NCI-H748 treated with DMSO at 0.1 percent for 48 hours (cell line): ENCODE data around the gene CHST12.
"Not testable (repeated sequence)": the region's sequence is repeated elsewhere in the genome, so short reads cannot be mapped to it uniquely, and the experiment has no call there.

Experiments
- DNase-seq: peaks from one replicate; lab custom pipeline; 2025; lab: John Stamatoyannopoulos, UW

The CHST12 gene

DNA sequence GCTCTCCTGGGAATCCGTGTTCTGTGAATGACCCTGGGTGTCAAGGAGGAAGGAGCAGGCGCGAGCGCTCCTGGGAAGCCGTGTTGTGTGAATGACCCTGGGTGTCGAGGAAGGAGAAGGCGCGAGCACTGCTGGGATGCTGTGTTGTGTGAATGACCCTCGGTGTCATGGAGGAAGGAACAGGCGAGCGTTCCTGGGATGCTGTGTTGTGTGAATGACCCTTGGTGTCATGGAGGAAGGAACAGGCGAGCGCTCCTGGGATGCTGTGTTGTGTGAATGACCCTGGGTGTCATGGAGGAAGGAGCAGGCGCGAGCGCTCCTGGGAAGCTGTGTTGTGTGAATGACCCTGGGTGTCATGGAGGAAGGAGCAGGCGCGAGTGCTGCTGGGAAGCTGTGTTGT lies 25.3 kb upstream of the CHST12 start:
- DNase-seq: not testable (repeated sequence)

DNA sequence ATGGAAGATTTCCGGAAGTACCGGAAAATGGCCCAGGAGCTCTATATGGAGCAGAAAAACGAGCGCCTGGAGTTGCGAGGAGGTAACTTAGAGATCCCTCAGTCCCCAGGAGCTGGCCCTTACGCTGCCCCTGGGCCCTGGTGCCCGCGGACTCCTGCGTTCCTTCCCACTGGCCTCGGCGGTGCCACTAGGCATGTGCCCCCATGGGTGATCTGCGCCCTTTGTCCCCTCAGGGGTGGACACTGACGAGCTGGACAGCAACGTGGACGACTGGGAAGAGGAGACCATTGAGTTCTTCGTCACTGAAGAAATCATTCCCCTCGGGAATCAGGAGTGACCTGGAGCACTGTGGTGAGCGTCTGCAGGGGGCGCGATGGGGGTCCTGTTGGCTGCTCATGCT lies 24.2 kb upstream of the CHST12 start:
- no peak for DNase-seq

DNA sequence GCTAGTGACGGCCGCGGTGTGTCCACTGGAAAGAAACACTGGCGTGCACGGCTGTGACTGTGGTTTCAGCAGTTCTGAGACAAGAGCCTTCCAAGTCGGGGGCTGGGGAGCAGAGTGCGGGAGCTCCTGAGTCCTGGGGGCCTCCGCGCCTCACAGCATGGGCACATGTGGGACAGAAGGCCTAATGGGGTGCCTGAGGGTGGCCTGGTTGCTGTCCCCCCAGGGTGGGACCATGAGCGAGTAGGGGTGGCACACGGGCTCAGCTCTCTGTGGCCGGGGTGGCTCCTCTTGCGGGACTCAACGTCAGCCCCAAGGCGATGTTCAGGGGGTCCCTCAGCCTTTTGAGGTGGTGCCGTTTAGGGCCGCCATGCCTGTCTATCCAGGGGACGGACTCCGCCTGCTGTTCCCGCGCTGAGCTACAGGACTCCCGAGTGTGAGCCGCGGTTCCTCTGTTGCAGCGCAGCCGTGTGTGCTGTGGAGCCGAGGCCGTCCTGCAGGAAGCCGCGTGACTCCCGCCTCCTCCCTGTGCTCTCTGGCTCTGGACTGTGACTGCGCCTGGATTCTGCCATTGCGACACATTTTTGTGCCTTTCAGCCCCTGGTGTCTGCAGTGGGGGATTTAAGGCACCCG lies 23.5 kb upstream of the CHST12 start:
- DNase-seq: no peak

DNA sequence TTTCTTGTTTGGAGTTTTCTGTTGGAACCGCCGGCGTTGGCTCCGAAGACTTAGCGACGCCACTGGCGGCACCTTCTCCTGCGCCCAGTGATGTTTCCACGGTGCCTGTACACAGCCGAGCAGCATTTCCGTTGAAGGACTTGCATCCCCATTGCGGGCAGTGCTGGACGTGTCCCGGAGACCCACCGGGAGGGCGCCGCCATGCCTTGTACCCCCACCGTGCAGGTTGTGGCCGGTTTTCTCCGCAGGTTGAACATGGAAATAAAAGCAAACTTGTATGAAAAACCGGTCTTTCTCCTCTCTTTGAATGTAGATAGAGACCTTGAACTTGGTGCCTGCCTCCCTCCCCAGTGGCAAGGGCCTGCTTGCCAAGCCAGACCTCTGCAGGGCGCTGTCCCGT lies 22.9 kb upstream of the CHST12 start:
- no peak for DNase-seq

DNA sequence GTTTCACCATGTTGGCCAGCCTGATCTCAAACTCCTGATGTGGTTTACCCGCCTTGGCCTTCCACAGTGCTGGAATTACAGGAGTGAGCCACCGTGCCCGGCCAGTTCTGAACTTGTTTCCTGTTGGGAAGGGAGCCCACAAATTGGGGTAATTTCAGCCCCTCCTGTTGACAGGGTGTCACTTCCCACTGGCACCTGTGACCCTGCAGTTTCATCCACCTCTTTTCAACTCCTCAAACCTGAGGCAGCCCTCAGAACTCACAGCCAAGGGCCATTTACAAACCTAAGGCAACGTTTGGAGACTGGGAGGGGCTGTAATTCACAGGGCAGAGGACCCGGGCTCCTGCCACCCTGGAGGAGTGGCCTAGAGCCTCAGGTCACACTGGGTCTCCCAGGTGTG lies 22.2 kb upstream of the CHST12 start:
- no peak for DNase-seq

DNA sequence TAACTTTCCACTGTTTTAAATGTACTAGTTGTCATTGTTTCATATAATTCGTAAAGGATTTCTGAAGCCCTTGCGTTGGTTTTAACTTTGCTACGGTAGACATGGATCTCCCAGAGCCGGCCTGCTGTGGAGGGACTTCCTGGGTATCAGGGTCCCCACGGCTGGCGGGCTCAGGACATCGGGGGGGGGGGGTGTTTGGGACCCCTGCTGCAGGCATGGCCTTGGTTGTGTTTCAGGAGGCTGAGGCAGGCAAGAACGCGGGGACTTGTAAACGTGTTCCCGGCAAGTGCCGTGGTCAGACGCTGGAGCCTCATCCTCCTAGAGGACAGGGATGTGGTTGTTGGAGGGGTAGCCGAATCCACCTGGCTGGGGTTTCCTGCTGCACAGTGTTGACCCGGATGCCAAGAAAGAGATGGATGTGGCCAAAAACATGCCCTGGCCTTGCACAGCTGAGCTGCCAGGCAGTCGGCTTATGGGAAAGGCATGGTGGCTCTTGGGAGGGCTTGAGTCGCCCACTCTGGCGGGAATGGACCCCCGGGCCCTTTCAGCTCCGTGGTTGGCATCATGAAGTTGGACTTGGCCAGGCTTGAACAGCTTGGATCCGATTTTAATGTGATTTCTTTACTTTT lies 21.4 kb upstream of the CHST12 start:
- no peak for DNase-seq

DNA sequence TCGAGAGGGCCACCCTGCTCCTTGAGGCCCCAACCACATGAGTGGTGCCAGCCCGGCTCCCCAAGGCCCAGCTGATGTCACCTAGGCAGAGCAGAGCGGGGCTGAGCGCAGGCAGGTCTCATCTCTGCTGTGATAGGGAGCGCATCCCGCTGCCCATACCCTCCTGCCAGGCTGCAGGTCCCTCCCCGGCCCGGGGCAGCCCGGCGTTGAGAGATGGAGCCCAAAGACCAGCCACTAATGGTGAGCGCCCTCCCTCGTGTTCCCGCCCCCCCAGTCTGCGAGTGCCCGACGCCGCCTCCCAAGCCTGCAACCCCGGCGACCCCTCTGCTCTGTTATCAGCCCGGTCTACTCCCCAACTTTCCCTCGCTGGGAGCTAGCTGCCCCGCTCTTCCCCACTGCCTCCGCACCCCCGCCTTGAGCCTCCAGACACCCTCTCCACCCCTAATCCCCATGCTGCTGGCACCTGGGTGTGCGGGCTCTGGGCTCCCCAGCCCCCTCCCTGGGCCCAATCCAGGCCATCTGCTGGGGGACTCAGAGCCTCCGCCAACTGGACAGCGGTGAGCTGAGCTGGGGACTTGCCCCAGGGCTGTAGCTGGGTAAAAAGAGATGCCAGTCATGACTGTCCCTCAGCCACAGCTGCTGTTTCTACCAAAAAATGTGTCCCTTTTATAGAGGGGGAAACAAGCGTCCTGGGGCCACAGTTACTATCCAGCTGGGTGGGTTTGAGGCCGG lies 19.7 kb upstream of the CHST12 start:
- DNase-seq: no peak

DNA sequence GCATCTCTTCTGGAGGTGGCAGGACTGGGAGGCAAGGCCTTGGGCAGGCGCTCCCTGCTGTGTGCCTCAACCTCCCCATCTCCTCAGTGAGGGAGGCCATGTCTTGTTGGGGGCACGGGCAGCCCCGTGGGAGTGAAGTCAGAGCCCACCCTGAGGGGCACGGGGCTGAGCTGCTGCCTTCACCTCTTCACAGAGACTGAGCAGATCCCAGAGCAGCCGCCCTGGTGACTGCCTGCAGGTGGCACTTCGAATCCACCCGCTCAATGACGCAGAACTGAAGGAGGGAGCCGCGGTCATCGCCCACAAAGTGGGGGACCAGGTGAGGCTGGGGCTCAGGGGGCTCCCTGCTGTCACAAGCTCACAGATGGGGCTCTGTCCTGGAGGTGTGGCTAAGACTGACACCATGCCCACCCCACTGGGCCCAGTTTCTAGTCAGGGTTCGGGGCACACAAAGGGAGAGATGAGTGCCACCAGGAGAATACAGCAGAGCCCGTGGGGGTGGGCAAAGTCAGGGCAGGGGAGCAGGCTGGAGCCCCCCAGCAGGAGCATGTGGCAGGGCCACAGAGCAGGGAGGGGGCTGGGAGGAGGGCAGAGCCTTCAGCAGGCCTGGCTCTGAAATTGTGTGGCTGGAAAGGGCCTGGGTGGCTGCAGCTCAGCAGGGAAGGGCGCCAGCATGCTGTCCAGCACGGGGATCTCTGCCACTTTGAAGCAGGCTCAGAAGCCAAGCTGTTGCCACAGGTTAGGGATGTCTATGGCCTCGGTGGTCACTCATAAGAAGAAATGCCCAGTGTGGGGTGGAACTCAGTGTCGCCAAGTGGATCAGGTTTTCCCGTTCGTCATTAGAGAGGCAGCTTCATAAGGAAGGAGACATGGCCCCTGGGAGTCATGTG lies 18.8 kb upstream of the CHST12 start:
- DNase-seq: no peak

DNA sequence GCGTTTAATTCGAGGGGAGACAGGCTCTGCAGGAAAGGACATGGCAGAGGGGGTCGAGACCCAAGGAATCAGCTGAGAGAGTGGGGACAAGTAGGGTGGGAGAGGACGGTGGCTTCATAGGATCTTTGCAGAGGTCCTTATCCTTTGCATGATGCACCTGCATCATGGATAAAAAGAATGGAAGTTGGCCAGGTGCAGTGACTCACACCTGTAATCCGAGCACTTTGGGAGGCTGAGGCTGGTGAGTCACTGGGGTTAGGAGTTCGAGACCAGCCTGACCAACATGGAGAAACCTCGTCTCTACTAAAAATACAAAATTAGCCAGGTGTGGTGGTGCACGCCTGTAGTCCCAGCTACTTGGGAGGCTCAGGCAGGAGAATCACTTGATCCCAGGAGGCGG lies 17.3 kb upstream of the CHST12 start:
- not testable (repeated sequence) for DNase-seq

DNA sequence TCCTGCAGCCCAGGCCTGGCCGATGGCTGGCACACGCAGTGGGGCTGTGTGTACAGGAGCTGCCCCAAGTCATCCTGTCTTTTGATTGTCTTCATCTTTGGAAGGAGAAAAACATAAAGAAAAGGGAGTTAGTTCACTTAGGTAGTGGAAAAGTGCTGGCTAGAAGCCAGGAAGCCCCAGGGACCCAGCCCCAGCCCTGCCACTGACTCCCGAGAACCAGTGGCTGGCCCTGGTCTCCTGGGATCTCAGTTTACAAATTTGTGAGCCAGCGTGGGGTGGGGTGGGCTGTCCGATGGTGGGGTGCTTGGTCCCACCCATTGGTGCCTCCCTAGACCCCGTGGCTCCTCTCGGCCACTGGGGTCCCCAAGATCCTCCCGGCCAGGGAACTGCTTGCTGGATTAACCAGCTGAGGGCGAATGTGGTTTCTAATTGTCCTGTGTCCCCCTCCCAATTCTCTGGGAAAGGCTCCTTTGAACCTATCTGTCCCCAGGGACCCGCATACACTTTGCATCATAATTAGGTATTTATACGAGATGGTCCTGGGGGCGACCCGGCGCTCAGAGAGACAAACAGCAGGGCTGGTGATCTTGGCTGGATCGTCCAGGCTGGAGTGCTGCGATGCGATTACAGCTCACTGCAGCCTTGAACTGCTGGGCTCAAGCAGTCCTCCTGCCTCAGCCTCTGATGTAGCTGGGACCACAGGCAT lies 16.3 kb upstream of the CHST12 start:
- no peak for DNase-seq

DNA sequence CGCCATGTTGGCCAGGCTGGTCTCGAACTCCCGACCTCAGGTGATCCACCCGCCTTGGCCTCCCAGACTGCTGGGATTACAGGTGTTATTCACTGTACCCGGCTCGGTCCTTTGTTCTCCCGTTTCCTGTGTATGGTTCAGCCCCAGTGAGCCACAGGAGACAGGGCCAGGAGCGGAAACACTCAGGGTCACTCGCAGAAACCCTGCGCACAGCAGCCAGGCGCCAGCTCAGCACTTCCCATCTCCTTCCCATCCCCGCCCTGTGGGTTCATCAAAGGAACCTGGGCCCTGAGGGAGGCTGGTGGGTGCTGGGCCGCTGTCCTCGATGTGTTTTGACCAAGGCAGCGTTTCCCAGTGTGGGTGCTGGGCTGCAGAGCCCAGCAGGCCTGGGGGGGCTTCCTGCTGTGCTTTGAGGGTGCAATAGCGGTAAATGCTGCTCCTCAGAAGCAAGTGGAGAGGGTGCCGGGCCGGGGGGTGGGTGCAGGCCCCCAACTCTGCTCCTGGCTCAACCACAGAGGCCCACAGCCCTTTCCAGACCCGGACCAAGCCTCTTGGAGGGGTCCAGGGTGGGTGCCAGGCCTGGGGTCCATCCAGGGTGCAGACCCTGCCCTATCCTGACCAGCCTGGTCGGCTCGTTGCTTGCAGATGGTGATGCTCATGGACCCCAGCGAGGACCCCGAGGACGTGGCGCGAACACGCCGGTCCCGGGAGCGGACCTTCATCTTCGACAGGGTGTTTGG lies 15.3 kb upstream of the CHST12 start:
- DNase-seq: no peak

DNA sequence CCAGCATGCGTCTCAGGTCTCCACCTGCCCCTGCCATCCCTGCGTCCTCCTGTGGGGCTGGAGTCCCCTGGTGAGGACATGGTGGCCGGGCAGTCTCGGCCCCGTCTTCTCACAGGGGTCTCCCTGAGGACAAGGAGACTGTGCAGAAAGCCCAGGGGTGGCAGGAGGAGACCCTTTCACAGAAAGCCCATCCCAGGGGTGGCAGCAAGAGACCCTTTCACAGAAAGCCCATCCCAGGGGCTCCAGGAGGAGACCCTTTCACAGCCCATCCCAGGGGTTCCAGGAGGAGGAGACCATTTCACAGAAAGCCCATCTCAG lies 14.8 kb upstream of the CHST12 start:
- no peak for DNase-seq

DNA sequence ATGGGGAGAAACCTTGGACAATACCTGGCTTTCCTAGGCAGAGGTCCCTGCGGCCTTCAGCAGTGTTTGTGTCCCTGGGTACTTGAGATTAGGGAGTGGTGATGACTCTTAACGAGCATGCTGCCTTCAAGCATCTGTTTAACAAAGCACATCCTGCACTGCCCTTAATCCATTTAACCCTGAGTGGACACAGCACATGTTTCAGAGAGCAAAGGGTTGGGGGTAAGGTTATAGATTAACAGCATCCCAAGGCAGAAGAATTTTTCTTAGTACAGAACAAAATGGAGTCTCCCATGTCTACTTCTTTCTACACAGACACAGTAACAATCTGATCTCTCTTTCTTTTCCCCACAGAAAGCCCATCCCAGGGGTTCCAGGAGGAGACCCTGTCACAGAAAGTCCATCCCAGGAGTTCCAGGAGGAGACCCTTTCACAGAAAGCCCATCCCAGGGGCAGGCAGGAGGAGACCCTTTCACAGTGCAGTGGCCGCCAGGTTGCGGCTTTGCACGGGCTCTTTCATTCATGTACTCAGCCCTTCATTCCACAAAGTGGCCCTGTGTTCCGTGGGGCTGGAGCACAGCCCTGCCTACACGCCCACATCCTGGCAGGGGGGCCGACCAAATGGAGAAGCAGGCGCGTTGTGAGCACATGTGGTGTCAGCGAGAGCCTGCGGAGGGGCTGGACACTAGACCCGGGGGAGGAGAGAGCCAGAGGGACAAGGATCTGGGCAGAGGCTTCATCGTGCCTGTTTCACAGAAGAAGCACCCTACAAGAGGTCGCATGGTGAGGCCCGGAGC lies 13.2 kb upstream of the CHST12 start:
- not testable (repeated sequence) for DNase-seq

DNA sequence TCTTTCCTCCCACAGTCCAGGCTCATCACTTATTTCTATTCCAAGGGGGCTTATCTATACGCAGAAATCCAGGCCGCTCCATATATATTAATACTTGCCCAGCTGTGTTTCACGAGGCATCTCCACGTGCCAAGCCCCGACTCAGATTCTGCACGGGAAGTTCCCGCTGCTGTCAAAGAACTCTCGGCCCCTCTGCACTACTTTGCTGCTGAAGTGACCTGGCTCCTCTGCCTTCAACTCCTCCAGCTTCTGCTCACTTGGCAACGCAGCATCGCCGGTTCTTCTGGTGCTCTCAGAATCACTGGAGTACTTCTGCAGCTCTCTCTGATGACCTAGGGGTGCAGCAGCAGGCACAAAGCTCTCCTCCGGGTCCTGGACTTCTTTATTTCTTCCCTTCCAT lies 9.7 kb upstream of the CHST12 start:
- no peak for DNase-seq

DNA sequence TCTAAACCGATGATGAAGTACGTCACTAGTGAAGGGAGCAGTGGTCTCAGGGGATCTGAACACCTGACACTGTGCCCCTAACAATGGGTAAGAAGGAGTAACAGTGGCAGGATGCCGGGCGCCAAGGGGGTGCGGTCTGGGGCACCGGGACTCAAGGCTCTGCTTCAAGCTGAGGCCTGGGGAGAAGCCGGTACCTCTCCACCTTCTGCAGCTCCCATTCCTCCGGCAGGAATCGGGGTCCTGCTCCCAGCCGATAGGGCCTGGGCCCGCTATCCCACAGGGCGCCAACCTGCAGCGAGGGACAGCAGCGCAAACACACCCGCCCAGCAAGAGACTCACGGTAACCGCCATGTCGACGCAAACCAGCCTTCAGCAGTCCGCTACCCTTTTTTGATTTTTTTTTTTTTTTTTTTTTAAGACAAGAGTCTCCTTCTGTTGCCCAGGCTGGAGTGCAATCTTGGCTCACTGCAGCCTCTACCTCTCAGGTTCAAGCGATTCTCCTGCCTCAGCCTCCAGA lies 8.8 kb upstream of the CHST12 start:
- DNase-seq: no peak

DNA sequence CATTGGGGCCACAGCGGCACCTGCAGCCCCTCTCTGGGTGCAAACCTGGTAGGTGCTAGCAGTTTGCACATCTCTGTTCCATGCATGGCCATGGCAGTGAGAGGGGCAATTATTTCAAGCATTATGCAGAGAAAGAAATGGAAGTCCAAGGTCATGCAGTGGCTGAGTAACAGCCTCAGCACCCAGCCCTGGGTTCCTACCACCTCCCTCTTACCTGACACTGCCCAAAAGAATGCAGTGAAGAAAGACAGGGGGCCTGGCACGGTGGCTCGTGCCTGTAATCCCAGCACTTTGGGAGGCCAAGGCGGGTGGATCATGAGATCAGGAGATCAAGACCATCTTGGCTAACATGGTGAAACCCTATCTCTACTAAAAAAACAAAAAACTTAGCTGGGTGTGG lies 4.9 kb upstream of the CHST12 start:
- no peak for DNase-seq

DNA sequence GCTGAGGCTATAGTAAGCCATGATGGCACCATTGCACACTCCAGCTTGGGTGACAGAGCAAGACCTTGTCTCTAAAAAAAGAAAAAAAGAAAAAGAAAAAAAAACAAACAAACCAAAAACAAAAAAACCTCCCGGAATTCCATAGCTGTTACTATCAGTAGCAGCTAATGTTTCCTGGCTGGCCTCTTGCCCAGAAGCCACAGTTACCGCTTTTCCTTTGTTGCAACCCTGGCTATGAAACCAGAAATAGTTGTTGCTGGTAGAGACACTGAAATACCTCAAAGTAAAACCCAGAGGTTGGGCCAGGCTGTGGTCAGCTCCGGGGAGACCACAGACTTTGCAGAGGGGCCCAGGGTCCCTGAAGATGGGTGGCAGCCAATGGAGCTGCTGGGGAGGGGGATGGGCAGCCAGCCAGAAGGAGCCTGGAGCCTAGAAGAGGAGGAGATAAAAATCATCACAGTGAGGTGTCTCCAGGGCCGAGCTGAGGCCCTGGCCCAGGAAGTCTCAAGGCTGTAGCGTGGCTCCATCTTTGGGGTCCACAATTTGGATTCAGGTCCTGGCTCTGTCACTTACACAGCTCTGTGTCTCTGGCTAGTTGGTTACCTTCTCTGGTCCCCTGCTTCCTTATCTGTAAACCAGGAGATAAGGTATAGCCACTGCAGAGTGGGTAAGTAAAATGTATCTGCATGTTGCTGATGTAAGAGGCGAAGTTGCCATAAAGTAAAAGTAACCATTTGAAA lies 3.4 kb upstream of the CHST12 start:
- DNase-seq: no peak

DNA sequence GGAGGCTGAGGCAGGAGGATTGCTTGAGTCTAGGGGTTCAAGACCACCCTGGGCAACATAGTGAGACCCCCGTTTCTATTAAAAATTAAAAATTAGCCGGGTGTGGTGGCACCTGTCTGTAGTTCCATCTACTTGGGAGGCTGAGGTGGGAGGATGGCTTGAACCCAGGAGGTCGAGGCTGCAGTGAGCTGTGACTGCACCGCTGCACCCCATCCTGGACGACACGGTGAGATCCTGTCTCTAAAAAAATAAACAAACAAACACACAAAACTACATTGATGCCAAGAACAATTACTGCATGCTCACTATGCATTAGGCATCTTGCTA lies 761 bp upstream of the CHST12 start:
- no peak for DNase-seq

DNA sequence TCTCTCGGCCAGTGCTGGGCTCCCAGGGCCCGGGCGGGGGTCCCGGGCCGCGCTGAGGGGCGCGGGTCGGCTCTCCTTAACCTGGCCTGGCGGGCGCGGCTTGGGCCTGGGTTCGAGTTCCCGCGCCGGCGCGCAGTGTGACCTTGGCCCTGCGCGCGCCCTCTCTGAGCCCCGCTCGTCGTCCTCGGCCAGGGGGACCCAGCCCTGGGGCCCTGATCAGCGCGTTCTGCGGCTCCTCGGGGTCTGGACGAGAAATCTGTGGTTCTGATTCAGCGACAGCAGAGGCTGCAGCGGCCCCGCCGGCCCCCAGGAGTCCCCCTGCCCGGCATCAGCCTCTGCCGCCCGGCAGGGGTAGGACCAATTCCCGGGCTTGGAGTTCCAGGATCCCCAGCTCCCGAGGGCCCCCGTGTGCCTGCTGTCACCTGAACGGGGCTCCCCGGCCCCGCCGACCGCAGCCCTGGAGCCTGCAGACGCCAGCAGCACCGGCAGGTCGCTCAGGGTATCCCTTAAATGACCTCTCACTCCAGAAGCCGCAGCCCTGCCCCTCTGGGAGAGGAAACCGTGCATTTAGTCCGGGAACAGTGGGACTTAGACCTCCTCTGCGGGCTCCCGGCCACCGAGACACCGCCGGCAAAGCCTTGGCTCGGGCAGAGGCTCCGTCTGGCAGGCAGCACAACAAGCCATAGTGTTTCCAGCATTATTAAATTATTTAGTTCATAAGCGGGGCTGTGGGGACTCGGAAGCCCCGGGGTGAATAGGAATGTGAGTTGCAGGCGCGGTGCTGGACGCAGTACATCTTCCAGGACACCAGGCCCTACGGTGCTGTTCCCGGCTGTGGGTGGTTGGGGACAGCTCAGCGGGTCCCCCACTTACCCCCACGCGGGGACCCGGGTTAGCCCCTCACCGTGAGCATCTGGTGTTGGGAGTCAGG lies 572 bp downstream of the CHST12 start:
- DNase-seq: no peak
